CD4-positive, alpha-beta T cell treated with Interleukin-1 beta for 1 hour (primary cell): Measurements from ENCODE around the gene PCDHA1.
"Not testable (repeated sequence)": the region's sequence is repeated elsewhere in the genome, so short reads cannot be mapped to it uniquely, and the experiment has no call there.

Experiments
- DNase-seq, 2 donors: peaks; one replicate each; pipeline ENCODE4 v3.0.0-alpha.2; 2020 to 2022

Gene PCDHA1

GRCh38 chr5:140855772-140856674 lies 70.1 kb downstream of the PCDHA1 start, which contains the start of gene PCDHA10:
Gene PCDHA10, plus strand, starts transcription at chr5:140855897. Its CDS starts 152 bp downstream, at chr5:140856049.
- no peak for DNase-seq

GRCh38 chr5:140857177-140857986 lies 71.4 kb downstream of the PCDHA1 start:
- no peak for DNase-seq

GRCh38 chr5:140857987-140858240 lies 72.0 kb downstream of the PCDHA1 start:
- DNase-seq, result no peak

- no peak for DNase-seq
These were observed 76.7 kb downstream of the PCDHA1 start for GRCh38 chr5:140862441-140863295.

GRCh38 chr5:140868721-140869554 lies 83.0 kb downstream of the PCDHA1 start, which contains the start of gene PCDHA11:
Gene PCDHA11, plus strand, starts transcription at chr5:140868957. Its CDS starts 147 bp downstream, at chr5:140869104.
- no peak for DNase-seq

- no peak for DNase-seq
These were observed 83.6 kb downstream of the PCDHA1 start for GRCh38 chr5:140869555-140869886.

- DNase-seq, result no peak
These were observed 84.6 kb downstream of the PCDHA1 start for GRCh38 chr5:140870221-140871201.

- DNase-seq, result no peak
These were observed 89.4 kb downstream of the PCDHA1 start, which contains the start of gene PCDHA12 for GRCh38 chr5:140875085-140876065. Gene PCDHA12, plus strand, starts transcription at chr5:140875308. Its CDS starts 165 bp downstream, at chr5:140875473.

- not testable (repeated sequence) for DNase-seq
These were observed 90.8 kb downstream of the PCDHA1 start for GRCh38 chr5:140876541-140877261.

- no peak for DNase-seq
These were observed 91.3 kb downstream of the PCDHA1 start for GRCh38 chr5:140877262-140877581.

GRCh38 chr5:140881889-140882590 lies 96.1 kb downstream of the PCDHA1 start, which contains the start of gene PCDHA13:
Gene PCDHA13, plus strand, starts transcription at chr5:140882124. Its CDS starts 145 bp downstream, at chr5:140882269.
- DNase-seq, result no peak

- no peak for DNase-seq
These were observed 96.6 kb downstream of the PCDHA1 start for GRCh38 chr5:140882591-140882899.

- no peak for DNase-seq
These were observed 97.4 kb downstream of the PCDHA1 start for GRCh38 chr5:140883373-140883772.

GRCh38 chr5:140883927-140884697 lies 98.2 kb downstream of the PCDHA1 start:
- DNase-seq, result no peak

- DNase-seq, result no peak
These were observed 130.4 kb downstream of the PCDHA1 start for GRCh38 chr5:140916325-140916724.

GRCh38 chr5:140923601-140924000 lies 137.7 kb downstream of the PCDHA1 start:
- no peak for DNase-seq

- DNase-seq, result no peak
These were observed 140.0 kb downstream of the PCDHA1 start, which contains the start of gene PCDHAC1 for GRCh38 chr5:140925806-140926442. Gene PCDHAC1, plus strand, starts transcription at chr5:140926299. Its CDS starts 594 bp downstream, at chr5:140926893.
